IMR-90 (cell line): ENCODE measurements around the gene BTG2. TPM values are rescaled to one million over a fixed set of nuclear protein-coding genes. Genes with fewer than 3 reads are reported as not detected.

Source experiments
- ATAC-seq: fragments of 200-7000 bp; cut with Tn5 transposase; 2 replicates; pipeline ENCODE4 v1.9.1; 2020; ENCODE audit warnings: low read depth, mild to moderate bottlenecking, moderate library complexity
- BruUV-seq: library from RNA; stranded (reverse); fragments of 400-500 nt; replicated peaks from 2 replicates; lab custom pipeline; 2021; lab: Mats Ljungman, UMichigan
- CTCF ChIA-PET: fragments of 300-600 bp; formaldehyde crosslinking; extraction: SDS; loops from one replicate; lab custom pipeline; 2021; ENCODE audit warnings: antibody characterized with exemption; lab: Yijun Ruan, JAX
- POLR2A ChIA-PET: fragments of 300-600 bp; sonication (Branson Sonifier 250); formaldehyde crosslinking; loops from one replicate; lab custom pipeline; 2022; ENCODE audit warnings: antibody characterized with exemption; ENCODE audit not compliant: unreplicated experiment; lab: Charles Lee
- DNase-seq: peaks from one replicate; pipeline ENCODE4 v3.0.0; 2013
- H2AFZ ChIP-seq: replicated peaks from 2 replicates; pipeline ENCODE3; 2013; ENCODE audit warnings: low read length, mild to moderate bottlenecking; ENCODE audit not compliant: poor library complexity
- H2AK5ac ChIP-seq: 2 replicates; pipeline ENCODE4 v1.6.1; 2013; ENCODE audit warnings: low read depth, low read length, inconsistent platforms
- H2AK9ac ChIP-seq: replicated peaks from 2 replicates; pipeline ENCODE3; 2013; ENCODE audit warnings: mild to moderate bottlenecking, low read depth, low read length, moderate library complexity; ENCODE audit not compliant: poor library complexity
- H2BK120ac ChIP-seq: 2 replicates; pipeline ENCODE4 v1.6.1; 2013; ENCODE audit warnings: low read depth, low read length, inconsistent platforms
- H2BK15ac ChIP-seq: 3 replicates; pipeline ENCODE4 v1.6.1; 2013; ENCODE audit warnings: low read depth, low read length, inconsistent platforms
- H2BK20ac ChIP-seq: 2 replicates; pipeline ENCODE4 v1.6.1; 2013; ENCODE audit warnings: low read depth, mild to moderate bottlenecking, inconsistent platforms, low read length, moderate library complexity
- H2BK5ac ChIP-seq: 2 replicates; pipeline ENCODE4 v1.6.1; 2013; ENCODE audit warnings: mild to moderate bottlenecking, low read depth, low read length, inconsistent platforms; ENCODE audit not compliant: poor library complexity, severe bottlenecking
- H3K14ac ChIP-seq: replicated peaks from 2 replicates; pipeline ENCODE4 v1.6.1; 2013; ENCODE audit warnings: low read depth, low read length, inconsistent platforms
- H3K18ac ChIP-seq: 2 replicates; pipeline ENCODE4 v1.6.1; 2013; ENCODE audit warnings: low read depth, low read length, control low read depth
- H3K23ac ChIP-seq: 2 replicates; pipeline ENCODE4 v1.6.1; 2013; ENCODE audit warnings: low read depth, low read length, inconsistent platforms
- H3K27ac ChIP-seq: 2 replicates; pipeline ENCODE4 v1.5.1; 2013; ENCODE audit warnings: mild to moderate bottlenecking, control low read depth, low read length; ENCODE audit not compliant: insufficient read depth
- H3K27me3 ChIP-seq: 2 replicates; pipeline ENCODE4 v1.6.1; 2013; ENCODE audit warnings: low read length; ENCODE audit not compliant: control insufficient read depth, insufficient read depth
- H3K36me3 ChIP-seq: 2 replicates; pipeline ENCODE4 v1.6.1; 2013; ENCODE audit warnings: low read length, mixed read lengths; ENCODE audit not compliant: control insufficient read depth, insufficient read depth
- H3K4ac ChIP-seq: 2 replicates; pipeline ENCODE4 v1.6.1; 2013; ENCODE audit warnings: low read depth, low read length, inconsistent platforms
- H3K4me1 ChIP-seq: 2 replicates; pipeline ENCODE4 v1.6.1; 2013; ENCODE audit warnings: low read length, mixed read lengths; ENCODE audit not compliant: control insufficient read depth, insufficient read depth
- H3K4me2 ChIP-seq: 2 replicates; pipeline ENCODE4 v1.6.1; 2013; ENCODE audit warnings: low read depth, mild to moderate bottlenecking, control low read depth, low read length, moderate library complexity
- H3K4me3 ChIP-seq: 2 replicates; pipeline ENCODE4 v1.5.1; 2013; ENCODE audit warnings: low read depth, mild to moderate bottlenecking, control low read depth, low read length, moderate library complexity; ENCODE audit not compliant: insufficient read depth
- H3K56ac ChIP-seq: 2 replicates; pipeline ENCODE4 v1.6.1; 2013; ENCODE audit warnings: low read length, inconsistent platforms; ENCODE audit not compliant: insufficient read depth; ENCODE audit errors: extremely low read depth
- H3K79me1 ChIP-seq, 2 experiments: 2 replicates each; pipeline ENCODE4 v1.6.1; 2013; ENCODE audit warnings: low read length in 2 of 2, inconsistent platforms in 1 of 2, low read depth in 1 of 2
- H3K9ac ChIP-seq: 2 replicates; pipeline ENCODE4 v1.6.1; 2013; ENCODE audit warnings: low read depth, low read length, control low read depth
- H3K9me1 ChIP-seq: 2 replicates; pipeline ENCODE4 v1.6.1; 2013; ENCODE audit warnings: low read length, inconsistent platforms; ENCODE audit not compliant: insufficient read depth
- H3K9me3 ChIP-seq: 2 replicates; pipeline ENCODE4 v1.6.1; 2013; ENCODE audit warnings: low read length; ENCODE audit not compliant: control insufficient read depth, insufficient read depth
- H4K20me1 ChIP-seq: 2 replicates; pipeline ENCODE4 v1.6.1; 2013; ENCODE audit warnings: low read length, inconsistent platforms; ENCODE audit not compliant: insufficient read depth
- H4K5ac ChIP-seq: 2 replicates; pipeline ENCODE4 v1.6.1; 2013; ENCODE audit warnings: mild to moderate bottlenecking, low read depth, low read length, control low read depth
- H4K8ac ChIP-seq, 2 experiments: 2 replicates each; pipeline ENCODE4 v1.6.1; 2013; ENCODE audit warnings: low read depth in 2 of 2, low read length in 2 of 2, control low read depth in 1 of 2, inconsistent platforms in 1 of 2
- H4K91ac ChIP-seq: 2 replicates; pipeline ENCODE4 v1.6.1; 2013; ENCODE audit warnings: low read depth, low read length, inconsistent platforms; ENCODE audit not compliant: insufficient read depth
- BHLHE40 ChIP-seq: fragments of 150-350 bp; IDR thresholded peaks from 2 replicates; pipeline ENCODE4 v1.6.1; 2016; ENCODE audit warnings: mild to moderate bottlenecking, low read depth, low read length
- CEBPB ChIP-seq: IDR thresholded peaks from 2 replicates; pipeline ENCODE4 v1.6.1; 2012; ENCODE audit warnings: low read depth, low read length, improper control_type of control experiment
- CHD1 ChIP-seq: IDR thresholded peaks from 2 replicates; pipeline ENCODE4 v1.6.1; 2012; ENCODE audit warnings: low read depth, low read length, improper control_type of control experiment
- FOS ChIP-seq: fragments of 150-350 bp; IDR thresholded peaks from 2 replicates; pipeline ENCODE4 v1.6.1; 2016; ENCODE audit warnings: low read depth, low read length
- MAFK ChIP-seq: IDR thresholded peaks from 2 replicates; pipeline ENCODE4 v1.6.1; 2012; ENCODE audit warnings: low read depth, low read length, improper control_type of control experiment
- MAZ ChIP-seq: IDR thresholded peaks from 2 replicates; pipeline ENCODE4 v1.6.1; 2012; ENCODE audit warnings: low read depth, mild to moderate bottlenecking, low read length, improper control_type of control experiment, moderate library complexity, borderline replicate concordance
- MXI1 ChIP-seq: IDR thresholded peaks from 2 replicates; pipeline ENCODE4 v1.6.1; 2012; ENCODE audit warnings: low read depth, mild to moderate bottlenecking, low read length, moderate library complexity, borderline replicate concordance
- NFE2L2 ChIP-seq: fragments of 150-350 bp; IDR thresholded peaks from 2 replicates; pipeline ENCODE4 v1.6.1; 2016; ENCODE audit warnings: low read depth, mild to moderate bottlenecking, low read length
- POLR2A ChIP-seq: IDR thresholded peaks from 2 replicates; pipeline ENCODE4 v1.6.1; 2012; ENCODE audit warnings: mild to moderate bottlenecking, low read depth, low read length
- RAD21 ChIP-seq: IDR thresholded peaks from 2 replicates; pipeline ENCODE4 v1.6.1; 2012; ENCODE audit warnings: low read length, improper control_type of control experiment
- RCOR1 ChIP-seq: IDR thresholded peaks from 2 replicates; pipeline ENCODE4 v1.6.1; 2012; ENCODE audit warnings: mild to moderate bottlenecking, low read length, improper control_type of control experiment; ENCODE audit not compliant: insufficient replicate concordance
- RFX5 ChIP-seq: IDR thresholded peaks from 2 replicates; pipeline ENCODE4 v1.8.0; 2012; ENCODE audit warnings: low read depth, mild to moderate bottlenecking, low read length, moderate library complexity
- SMC3 ChIP-seq: fragments of 150-350 bp; IDR thresholded peaks from 2 replicates; pipeline ENCODE4 v1.6.1; 2016; ENCODE audit warnings: low read depth, mild to moderate bottlenecking, antibody characterized with exemption, low read length, moderate library complexity
- USF2 ChIP-seq: fragments of 150-350 bp; IDR thresholded peaks from 2 replicates; pipeline ENCODE4 v1.6.1; 2017; ENCODE audit warnings: mild to moderate bottlenecking, antibody characterized with exemption, low read length, low read depth
- WGBS, 2 experiments: methylation state at CpG; one replicate each; pipeline versions ENCODE4 v1.1.5 to v1.1.7; 2013; ENCODE audit warnings: missing lambda C conversion rate in 2 of 2; ENCODE audit not compliant: insufficient read length in 1 of 2; ENCODE audit errors: extremely low coverage in 2 of 2; 5-methylcytosine and 5-hydroxymethylcytosine counted together
- dilution Hi-C: fragments of 300-500 bp; cut with HindIII; formaldehyde crosslinking; loops from one replicate; pipeline ENCODE4 v1.14.3; 2018; ENCODE audit warnings: low sequenced_read_pairs; ENCODE audit not compliant: unreplicated experiment
- in situ Hi-C: fragments of 300-500 bp; cut with MboI; formaldehyde crosslinking; loops from 3 replicates; pipeline ENCODE4 v1.14.3; 2019; ENCODE audit warnings: low sequenced_read_pairs, inconsistent platforms, mixed read lengths
- intact Hi-C: fragments of 100-400 bp; cut with micrococcal nuclease; formaldehyde crosslinking; loops from 2 replicates; pipeline ENCODE4 v1.10.0; 2022
- polyA plus RNA-seq, 3 experiments: library from polyadenylated mRNA; depleted of rRNA; stranded (reverse); fragments of >200 nt; gene quantifications; 2 replicates each; pipeline ENCODE4 v1.2.3, GENCODE V29; 2012; ENCODE audit warnings: low replicate concordance in 1 of 3
- total RNA-seq: library from RNA; depleted of rRNA; stranded (reverse); fragments of >200 nt; gene quantifications from 2 replicates; pipeline ENCODE4 v1.2.3, GENCODE V29; 2012
- TF ChIP-seq, protein P1 (sequence below): conservative IDR thresholded peaks from 2 replicates; pipeline ENCODE4 v1.5.1; 2012; ENCODE audit warnings: mild to moderate bottlenecking, low read depth, low read length, improper control_type of control experiment
- TF ChIP-seq, protein P2 (sequence below): fragments of 150-350 bp; IDR thresholded peaks from 2 replicates; pipeline ENCODE4 v1.6.1; 2016; ENCODE audit warnings: low read depth, mild to moderate bottlenecking, low read length, moderate library complexity, borderline replicate concordance

The BTG2 gene
- total and polyA plus RNA-seq, 2 of the 4 experiments (the other 2 are of a cell fraction) = 8.4 to 18.8 TPM

DNA sequence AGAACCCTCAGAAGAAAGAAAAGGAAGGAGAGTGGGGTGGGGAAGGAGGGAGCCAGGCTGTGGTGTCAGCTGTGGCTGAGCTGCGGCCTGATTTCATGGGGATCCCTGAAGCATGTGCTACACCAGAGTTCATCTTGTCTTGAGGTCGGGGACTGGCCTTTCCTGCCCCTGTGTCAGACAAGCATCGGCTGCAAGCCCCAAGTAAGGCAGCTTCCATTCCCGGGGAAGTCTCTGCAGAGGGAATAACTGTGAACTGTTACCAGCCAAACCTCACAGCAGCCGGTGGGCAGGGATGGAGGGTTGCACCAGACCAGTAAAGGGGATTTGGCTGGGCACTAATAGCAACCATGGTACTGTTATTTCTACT is 35.7 kb upstream of the BTG2 start:
- WGBS, 2 experiments = 40% methylated on average over 1 of the region's 5 CpGs; no CpG with 5 or more reads in 1 of the 2 experiments
- Histone ChIP-seq H3K14ac (no peak overlapping the region), H2AK9ac (no peak overlapping the region), H3K27ac (no peak overlapping the region), H3K4me3 (no peak overlapping the region), H2AFZ (no peak overlapping the region), H3K4me2 (no peak overlapping the region), H3K23ac (no peak overlapping the region), H3K4me1 (peaks cover 3% of the 10 kb centered on the region; the same call in 1 of the 2 replicates), H4K5ac (no peak overlapping the region), H4K8ac (no peak overlapping the region), H2BK20ac (no peak overlapping the region), H3K4ac (no peak overlapping the region), H2AK5ac (no peak overlapping the region), H2BK15ac (no peak overlapping the region), H3K27me3 (peaks cover 2% of the 10 kb centered on the region), H3K9me3 (no peaks in the 10 kb centered on the region), H3K79me1 (no peaks in the 10 kb centered on the region), H2BK5ac (no peak overlapping the region), H3K56ac (no peak overlapping the region), H3K36me3 (no peaks in the 10 kb centered on the region), H2BK120ac (no peak overlapping the region), H3K18ac (no peak overlapping the region), H4K20me1 (no peaks in the 10 kb centered on the region), H3K9ac (no peak overlapping the region), H3K9me1 (no peaks in the 10 kb centered on the region), H4K91ac (no peak overlapping the region)
- intact Hi-C loops (loop anchor here (1.0 to 5.0 kb wide), 2 partner anchors 152 to 230 kb away; no protein-coding TSS in a partner anchor), in situ Hi-C loops (loop anchor here (5.0 to 10.0 kb wide), 3 partner anchors 68 to 218 kb away; no protein-coding TSS in a partner anchor), dilution Hi-C loops (no loop called here)
- ChIA-PET CTCF (interaction anchor here (0.6 to 1.5 kb wide), 11 partner anchors 9 to 245 kb away, joined by 3 to 7 read pairs (median 4); no protein-coding TSS in a partner anchor), POLR2A (no interaction called here)
- no peak for ATAC-seq
- DNase-seq = no peak
- no TSS peak for BruUV-seq
- TF ChIP-seq SMC3 = no peak
- TF ChIP-seq RFX5 = no peak
- TF ChIP-seq MAFK = no peak
- no peak for TF ChIP-seq RCOR1
- no peak for TF ChIP-seq MXI1
- TF ChIP-seq, protein P1, sequence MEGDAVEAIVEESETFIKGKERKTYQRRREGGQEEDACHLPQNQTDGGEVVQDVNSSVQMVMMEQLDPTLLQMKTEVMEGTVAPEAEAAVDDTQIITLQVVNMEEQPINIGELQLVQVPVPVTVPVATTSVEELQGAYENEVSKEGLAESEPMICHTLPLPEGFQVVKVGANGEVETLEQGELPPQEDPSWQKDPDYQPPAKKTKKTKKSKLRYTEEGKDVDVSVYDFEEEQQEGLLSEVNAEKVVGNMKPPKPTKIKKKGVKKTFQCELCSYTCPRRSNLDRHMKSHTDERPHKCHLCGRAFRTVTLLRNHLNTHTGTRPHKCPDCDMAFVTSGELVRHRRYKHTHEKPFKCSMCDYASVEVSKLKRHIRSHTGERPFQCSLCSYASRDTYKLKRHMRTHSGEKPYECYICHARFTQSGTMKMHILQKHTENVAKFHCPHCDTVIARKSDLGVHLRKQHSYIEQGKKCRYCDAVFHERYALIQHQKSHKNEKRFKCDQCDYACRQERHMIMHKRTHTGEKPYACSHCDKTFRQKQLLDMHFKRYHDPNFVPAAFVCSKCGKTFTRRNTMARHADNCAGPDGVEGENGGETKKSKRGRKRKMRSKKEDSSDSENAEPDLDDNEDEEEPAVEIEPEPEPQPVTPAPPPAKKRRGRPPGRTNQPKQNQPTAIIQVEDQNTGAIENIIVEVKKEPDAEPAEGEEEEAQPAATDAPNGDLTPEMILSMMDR = no peak
- TF ChIP-seq CHD1 = no peak
- TF ChIP-seq CEBPB = no peak
- TF ChIP-seq BHLHE40 = no peak
- no peak for TF ChIP-seq POLR2A
- no peak for TF ChIP-seq FOS
- no peak for TF ChIP-seq RAD21
- no peak for TF ChIP-seq USF2
- TF ChIP-seq MAZ = no peak
- no peak for TF ChIP-seq NFE2L2
- TF ChIP-seq, protein P2, sequence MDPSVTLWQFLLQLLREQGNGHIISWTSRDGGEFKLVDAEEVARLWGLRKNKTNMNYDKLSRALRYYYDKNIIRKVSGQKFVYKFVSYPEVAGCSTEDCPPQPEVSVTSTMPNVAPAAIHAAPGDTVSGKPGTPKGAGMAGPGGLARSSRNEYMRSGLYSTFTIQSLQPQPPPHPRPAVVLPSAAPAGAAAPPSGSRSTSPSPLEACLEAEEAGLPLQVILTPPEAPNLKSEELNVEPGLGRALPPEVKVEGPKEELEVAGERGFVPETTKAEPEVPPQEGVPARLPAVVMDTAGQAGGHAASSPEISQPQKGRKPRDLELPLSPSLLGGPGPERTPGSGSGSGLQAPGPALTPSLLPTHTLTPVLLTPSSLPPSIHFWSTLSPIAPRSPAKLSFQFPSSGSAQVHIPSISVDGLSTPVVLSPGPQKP = no peak
